ENCODE measurements around the gene RAD23A. TPM values are rescaled to one million over a fixed set of nuclear protein-coding genes. Genes with fewer than 3 reads are reported as not detected.
A peak's percentile ranks its signal among the peaks of the same experiment; 100 is the strongest.

Gene RAD23A
- total and polyA plus RNA-seq, 9 of the 15 experiments (the other 6 are each of a cell fraction or from before 2014, with no cell fraction given) = 9.5 to 181 (median 101) TPM

DNA sequence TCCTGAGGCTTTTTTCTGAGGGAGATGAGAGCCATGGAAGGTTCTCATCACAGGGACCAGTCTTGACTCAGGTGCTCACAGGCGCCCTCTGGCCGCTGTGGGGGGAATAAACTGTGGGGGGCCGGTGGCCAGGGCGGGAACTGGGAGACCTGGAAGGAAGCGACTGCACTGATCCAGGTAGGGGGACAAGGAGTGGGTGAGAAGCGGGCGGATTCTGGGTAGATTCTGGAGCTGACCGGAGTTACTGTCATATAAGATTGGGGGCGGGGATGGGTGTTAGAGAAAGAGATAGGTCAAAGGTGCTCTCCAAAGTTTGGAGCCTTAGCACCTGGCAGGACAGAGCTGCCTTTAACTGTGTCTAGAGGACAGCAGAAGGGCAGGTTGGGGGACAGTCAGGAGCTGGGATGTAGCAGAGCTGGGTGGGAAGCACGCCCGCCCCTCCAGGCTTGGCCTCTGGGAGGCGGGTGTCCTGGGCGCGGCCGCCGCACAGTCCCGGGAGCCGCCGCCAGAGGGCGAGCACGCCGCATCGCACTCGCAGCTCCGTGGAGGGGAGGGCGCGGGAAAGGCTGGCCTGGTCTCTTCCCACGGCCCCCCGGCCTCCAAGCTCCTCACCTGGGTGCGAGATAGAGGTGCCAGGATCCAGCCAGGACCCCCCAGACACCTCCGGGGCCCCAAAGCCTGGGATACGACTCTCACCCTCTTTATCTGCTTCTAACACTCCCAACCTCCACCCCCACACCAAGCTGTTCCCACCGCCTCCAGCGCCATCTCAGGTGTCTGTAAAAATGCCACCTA, 19.6 kb downstream of the RAD23A start (continued):
- TF ChIP-seq PTTG1 (tag; IDR thresholded peaks at IDR 0.05; ENCODE audit: low read depth) (no peak), CEBPG (CRISPR knock-in tag; IDR thresholded peaks at IDR 0.05) (no peak), CEBPG (tag; conservative IDR thresholded peaks at IDR 0.05 in 1 of 2, IDR thresholded peaks at IDR 0.05 in 1 of 2) (no peak), NFRKB (IDR thresholded peaks at IDR 0.05; ENCODE audit: low read depth) (peak; percentile 61; the same call in 1 of the 2 replicates), NR2C1 (IDR thresholded peaks at IDR 0.05) (no peak), NR2C1 (tag; IDR thresholded peaks at IDR 0.05) (no peak), MECOM (CRISPR knock-in tag; IDR thresholded peaks at IDR 0.05) (no peak), ZNF431 (CRISPR knock-in tag; IDR thresholded peaks at IDR 0.05) (no peak), POLR2H (tag; IDR thresholded peaks at IDR 0.05; ENCODE audit: low read depth) (no peak), ZNF384 (IDR thresholded peaks at IDR 0.05; ENCODE audit: low read depth, low read length) (no peak; the same call in 1 of the 2 replicates), C11orf30 (IDR thresholded peaks at IDR 0.05; ENCODE audit: low read depth) (no peak), HMG20A (CRISPR knock-in tag; conservative IDR thresholded peaks at IDR 0.05) (no peak), HSF4 (CRISPR knock-in tag; IDR thresholded peaks at IDR 0.05; ENCODE audit: borderline replicate concordance) (no peak), ZFP1 (CRISPR knock-in tag; IDR thresholded peaks at IDR 0.05) (no peak), ZBTB17 (CRISPR knock-in tag; IDR thresholded peaks at IDR 0.05) (no peak)
- TF ChIP-seq, protein P1, sequence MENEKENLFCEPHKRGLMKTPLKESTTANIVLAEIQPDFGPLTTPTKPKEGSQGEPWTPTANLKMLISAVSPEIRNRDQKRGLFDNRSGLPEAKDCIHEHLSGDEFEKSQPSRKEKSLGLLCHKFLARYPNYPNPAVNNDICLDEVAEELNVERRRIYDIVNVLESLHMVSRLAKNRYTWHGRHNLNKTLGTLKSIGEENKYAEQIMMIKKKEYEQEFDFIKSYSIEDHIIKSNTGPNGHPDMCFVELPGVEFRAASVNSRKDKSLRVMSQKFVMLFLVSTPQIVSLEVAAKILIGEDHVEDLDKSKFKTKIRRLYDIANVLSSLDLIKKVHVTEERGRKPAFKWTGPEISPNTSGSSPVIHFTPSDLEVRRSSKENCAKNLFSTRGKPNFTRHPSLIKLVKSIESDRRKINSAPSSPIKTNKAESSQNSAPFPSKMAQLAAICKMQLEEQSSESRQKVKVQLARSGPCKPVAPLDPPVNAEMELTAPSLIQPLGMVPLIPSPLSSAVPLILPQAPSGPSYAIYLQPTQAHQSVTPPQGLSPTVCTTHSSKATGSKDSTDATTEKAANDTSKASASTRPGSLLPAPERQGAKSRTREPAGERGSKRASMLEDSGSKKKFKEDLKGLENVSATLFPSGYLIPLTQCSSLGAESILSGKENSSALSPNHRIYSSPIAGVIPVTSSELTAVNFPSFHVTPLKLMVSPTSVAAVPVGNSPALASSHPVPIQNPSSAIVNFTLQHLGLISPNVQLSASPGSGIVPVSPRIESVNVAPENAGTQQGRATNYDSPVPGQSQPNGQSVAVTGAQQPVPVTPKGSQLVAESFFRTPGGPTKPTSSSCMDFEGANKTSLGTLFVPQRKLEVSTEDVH (IDR thresholded peaks at IDR 0.05; ENCODE audit: low read depth, partially characterized antibody) = peak; percentile 83
- TF ChIP-seq, protein P2, sequence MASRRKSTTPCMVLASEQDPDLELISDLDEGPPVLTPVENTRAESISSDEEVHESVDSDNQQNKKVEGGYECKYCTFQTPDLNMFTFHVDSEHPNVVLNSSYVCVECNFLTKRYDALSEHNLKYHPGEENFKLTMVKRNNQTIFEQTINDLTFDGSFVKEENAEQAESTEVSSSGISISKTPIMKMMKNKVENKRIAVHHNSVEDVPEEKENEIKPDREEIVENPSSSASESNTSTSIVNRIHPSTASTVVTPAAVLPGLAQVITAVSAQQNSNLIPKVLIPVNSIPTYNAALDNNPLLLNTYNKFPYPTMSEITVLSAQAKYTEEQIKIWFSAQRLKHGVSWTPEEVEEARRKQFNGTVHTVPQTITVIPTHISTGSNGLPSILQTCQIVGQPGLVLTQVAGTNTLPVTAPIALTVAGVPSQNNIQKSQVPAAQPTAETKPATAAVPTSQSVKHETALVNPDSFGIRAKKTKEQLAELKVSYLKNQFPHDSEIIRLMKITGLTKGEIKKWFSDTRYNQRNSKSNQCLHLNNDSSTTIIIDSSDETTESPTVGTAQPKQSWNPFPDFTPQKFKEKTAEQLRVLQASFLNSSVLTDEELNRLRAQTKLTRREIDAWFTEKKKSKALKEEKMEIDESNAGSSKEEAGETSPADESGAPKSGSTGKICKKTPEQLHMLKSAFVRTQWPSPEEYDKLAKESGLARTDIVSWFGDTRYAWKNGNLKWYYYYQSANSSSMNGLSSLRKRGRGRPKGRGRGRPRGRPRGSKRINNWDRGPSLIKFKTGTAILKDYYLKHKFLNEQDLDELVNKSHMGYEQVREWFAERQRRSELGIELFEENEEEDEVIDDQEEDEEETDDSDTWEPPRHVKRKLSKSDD (conservative IDR thresholded peaks at IDR 0.05; ENCODE audit: low read length) = no peak
- TF ChIP-seq, protein P3, sequence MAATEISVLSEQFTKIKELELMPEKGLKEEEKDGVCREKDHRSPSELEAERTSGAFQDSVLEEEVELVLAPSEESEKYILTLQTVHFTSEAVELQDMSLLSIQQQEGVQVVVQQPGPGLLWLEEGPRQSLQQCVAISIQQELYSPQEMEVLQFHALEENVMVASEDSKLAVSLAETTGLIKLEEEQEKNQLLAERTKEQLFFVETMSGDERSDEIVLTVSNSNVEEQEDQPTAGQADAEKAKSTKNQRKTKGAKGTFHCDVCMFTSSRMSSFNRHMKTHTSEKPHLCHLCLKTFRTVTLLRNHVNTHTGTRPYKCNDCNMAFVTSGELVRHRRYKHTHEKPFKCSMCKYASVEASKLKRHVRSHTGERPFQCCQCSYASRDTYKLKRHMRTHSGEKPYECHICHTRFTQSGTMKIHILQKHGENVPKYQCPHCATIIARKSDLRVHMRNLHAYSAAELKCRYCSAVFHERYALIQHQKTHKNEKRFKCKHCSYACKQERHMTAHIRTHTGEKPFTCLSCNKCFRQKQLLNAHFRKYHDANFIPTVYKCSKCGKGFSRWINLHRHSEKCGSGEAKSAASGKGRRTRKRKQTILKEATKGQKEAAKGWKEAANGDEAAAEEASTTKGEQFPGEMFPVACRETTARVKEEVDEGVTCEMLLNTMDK (IDR thresholded peaks at IDR 0.05; ENCODE audit: borderline replicate concordance, insufficient read depth, low read depth, low read length, poor library complexity, severe bottlenecking) = peak; percentile 96

Data from K562 (cell line).